Measurements from ENCODE around the gene ACKR4. TPM values are rescaled to one million over a fixed set of nuclear protein-coding genes. Genes with fewer than 3 reads are reported as not detected.

Gene ACKR4
- total and polyA plus RNA-seq, 2 of the 8 experiments (the other 6 are each of a cell fraction or from before 2014, with no cell fraction given) = not detected

GRCh38 chr3:132622148-132622547 lies 25.1 kb downstream of the ACKR4 start:
- ChIA-PET CTCF (ENCODE audit: partially characterized antibody) (no interaction called here), POLR2A (ENCODE audit: partially characterized antibody) (no interaction called here)
- H3K9ac ChIP-seq (replicated peaks in 1 of 4; ENCODE audit: extremely low read depth in 1 of 4, low read depth in 3 of 4, low read length in 3 of 4) = no peak overlapping the region
- H3K4me2 ChIP-seq (ENCODE audit: insufficient read depth in 1 of 2, low read depth in 2 of 2, low read length in 2 of 2) = no peak overlapping the region
- H3K18ac ChIP-seq (ENCODE audit: extremely low read depth, low read length) = no peak overlapping the region
- H3K27ac ChIP-seq (ENCODE audit: low read depth, low read length) = no peak overlapping the region
- no peak overlapping the region for H2BK15ac ChIP-seq (ENCODE audit: low read length)
- no peak overlapping the region for H2BK20ac ChIP-seq (ENCODE audit: low read length)
- DNase-seq (ENCODE audit: low read depth in 1 of 2, low spot score in 2 of 2) (no peak), FAIRE-seq (no peak)
- H2AK5ac ChIP-seq (ENCODE audit: low read depth, low read length) = no peak overlapping the region
- H4K20me1 ChIP-seq (replicated peaks in 1 of 2; ENCODE audit: control insufficient read depth in 1 of 2, insufficient read depth in 2 of 2, low read length in 2 of 2) = no peaks in the 10 kb centered on the region
- no peak overlapping the region for H3K4ac ChIP-seq (replicated peaks; ENCODE audit: insufficient read length, low read depth, low read length)
- H3K9me3 ChIP-seq (ENCODE audit: insufficient read depth in 2 of 2, low read depth in 1 of 2, low read length in 1 of 2) = no peaks in the 10 kb centered on the region
- H2BK12ac ChIP-seq (ENCODE audit: low read depth, low read length) = no peak overlapping the region
- no peak overlapping the region for H4K5ac ChIP-seq (ENCODE audit: insufficient read length, low read depth, low read length)
- H3K56ac ChIP-seq (replicated peaks; ENCODE audit: insufficient read length, low read depth, low read length) = no peak overlapping the region
- H4K91ac ChIP-seq (replicated peaks; ENCODE audit: insufficient read length, low read length) = no peak overlapping the region
- WGBS, 2 experiments (ENCODE audit: extremely low coverage in 1 of 2, insufficient coverage in 1 of 2, insufficient read length in 1 of 2, insufficient replicate concordance in 2 of 2, low coverage in 1 of 2, low lambda C conversion rate in 2 of 2, missing lambda C conversion rate in 1 of 2) = 100% methylated on average over 1 of the region's 1 CpG; no CpG with 5 or more reads in 1 of the 2 experiments
- H2AFZ ChIP-seq (ENCODE audit: low read length) = no peak overlapping the region
- H4K8ac ChIP-seq (ENCODE audit: extremely low read depth, insufficient read depth, low read length) = no peak overlapping the region
- no peak overlapping the region for H3K14ac ChIP-seq (ENCODE audit: insufficient read length)
- H3K4me1 ChIP-seq (replicated peaks in 1 of 4; ENCODE audit: control insufficient read depth in 3 of 4, insufficient read depth in 4 of 4, low read length in 3 of 4) = no peaks in the 10 kb centered on the region; a peak in 1 of 7 replicates
- H3K27me3 ChIP-seq (replicated peaks in 1 of 4; ENCODE audit: control insufficient read depth in 3 of 4, extremely low read depth in 1 of 4, insufficient read depth in 3 of 4, low read length in 3 of 4) = no peaks in the 10 kb centered on the region; a peak in 1 of 7 replicates
- no peak overlapping the region for H2BK120ac ChIP-seq (replicated peaks; ENCODE audit: low read depth, low read length)
- no peak overlapping the region for H2BK5ac ChIP-seq (ENCODE audit: low read depth, low read length)
- H3K23me2 ChIP-seq (ENCODE audit: low read depth, low read length) = no peaks in the 10 kb centered on the region
- no peak overlapping the region for H3K4me3 ChIP-seq (ENCODE audit: extremely low read depth in 1 of 4, insufficient read depth in 2 of 4, low read depth in 3 of 4, low read length in 4 of 4)
- H3K36me3 ChIP-seq (ENCODE audit: control insufficient read depth in 2 of 4, insufficient read depth in 4 of 4, low read length in 3 of 4) = peaks cover 0 to 3% (median 0%) of the 10 kb centered on the region in 4 experiments; a peak in 1 of 8 replicates
- no peaks in the 10 kb centered on the region for H3K79me1 ChIP-seq (ENCODE audit: low read depth, low read length)
- H3K79me2 ChIP-seq (ENCODE audit: control insufficient read depth in 1 of 2, insufficient read depth in 2 of 2, low read length in 2 of 2) = no peaks in the 10 kb centered on the region
- no peak overlapping the region for H3K23ac ChIP-seq (ENCODE audit: insufficient read length)
